D341Med (cell line): ENCODE measurements around the gene PACS1.
A peak's percentile ranks its signal among the peaks of the same experiment; 100 is the strongest.

Experiments
- DNase-seq: peaks from one replicate; pipeline ENCODE4 v3.0.0; 2012; ENCODE audit warnings: low spot score

PACS1 gene

GRCh38 chr11:66143264-66143566 is 73.1 kb downstream of the PACS1 start:
- no peak for DNase-seq

- DNase-seq: no peak
Measured at GRCh38 chr11:66143996-66144678, 74.1 kb downstream of the PACS1 start.

- no peak for DNase-seq
Measured at GRCh38 chr11:66146074-66146473, 76.0 kb downstream of the PACS1 start.

- DNase-seq: no peak
Measured at GRCh38 chr11:66146940-66147339, 76.9 kb downstream of the PACS1 start.

- no peak for DNase-seq
Measured at GRCh38 chr11:66150140-66150539, 80.1 kb downstream of the PACS1 start.

GRCh38 chr11:66150725-66151124 is 80.7 kb downstream of the PACS1 start:
- no peak for DNase-seq

- peak; percentile 78 for DNase-seq
Measured at GRCh38 chr11:66151273-66151672, 81.2 kb downstream of the PACS1 start.

- DNase-seq: no peak
Measured at GRCh38 chr11:66154109-66154508, 84.0 kb downstream of the PACS1 start.

GRCh38 chr11:66155387-66156073 is 85.5 kb downstream of the PACS1 start:
- no peak for DNase-seq

- DNase-seq: no peak
Measured at GRCh38 chr11:66157182-66157864, 87.3 kb downstream of the PACS1 start.

GRCh38 chr11:66158156-66158555 is 88.1 kb downstream of the PACS1 start:
- DNase-seq: no peak

- peak; percentile 33 for DNase-seq
Measured at GRCh38 chr11:66159324-66159984, 89.4 kb downstream of the PACS1 start.

- DNase-seq: no peak
Measured at GRCh38 chr11:66160709-66161108, 90.6 kb downstream of the PACS1 start.

GRCh38 chr11:66168289-66168688 is 98.2 kb downstream of the PACS1 start:
- DNase-seq: no peak

GRCh38 chr11:66172146-66172545 is 102.1 kb downstream of the PACS1 start:
- no peak for DNase-seq

- DNase-seq: no peak
Measured at GRCh38 chr11:66176650-66177049, 106.6 kb downstream of the PACS1 start.

GRCh38 chr11:66178183-66178582 is 108.1 kb downstream of the PACS1 start:
- no peak for DNase-seq

- no peak for DNase-seq
Measured at GRCh38 chr11:66178871-66179270, 108.8 kb downstream of the PACS1 start.

- no peak for DNase-seq
Measured at GRCh38 chr11:66181632-66182315, 111.7 kb downstream of the PACS1 start.

GRCh38 chr11:66183494-66184048 is 113.5 kb downstream of the PACS1 start:
- no peak for DNase-seq

GRCh38 chr11:66184728-66185127 is 114.7 kb downstream of the PACS1 start:
- no peak for DNase-seq

- DNase-seq: no peak
Measured at GRCh38 chr11:66186470-66186869, 116.4 kb downstream of the PACS1 start.
